NCI-H345 treated with DMSO at 0.1 percent for 48 hours (cell line): ENCODE measurements around the gene PYCR2.
"Not testable (repeated sequence)": the region's sequence is repeated elsewhere in the genome, so short reads cannot be mapped to it uniquely, and the experiment has no call there.

ENCODE experiments used
- DNase-seq: peaks from one replicate; lab custom pipeline; 2025; ENCODE audit not compliant: unreplicated experiment; lab: John Stamatoyannopoulos, UW

PYCR2 gene

GRCh38 chr1:225943582-225943981, 19.5 kb upstream of the PYCR2 start:
- DNase-seq: no peak

GRCh38 chr1:225942574-225942973, 18.5 kb upstream of the PYCR2 start:
- no peak for DNase-seq

GRCh38 chr1:225941942-225942222, 17.8 kb upstream of the PYCR2 start:
- no peak for DNase-seq

GRCh38 chr1:225941187-225941941, 17.3 kb upstream of the PYCR2 start, which contains the start of gene LEFTY2:
Gene LEFTY2, minus strand, starts transcription at chr1:225941220. Its CDS starts 80 bp downstream, at chr1:225941140.
- no peak for DNase-seq

GRCh38 chr1:225940385-225941151, 16.5 kb upstream of the PYCR2 start:
- DNase-seq: no peak

- not testable (repeated sequence) for DNase-seq
These were observed 15.9 kb upstream of the PYCR2 start for GRCh38 chr1:225939939-225940310.

GRCh38 chr1:225939097-225939938, 15.3 kb upstream of the PYCR2 start:
- not testable (repeated sequence) for DNase-seq

- no peak for DNase-seq
These were observed 13.3 kb upstream of the PYCR2 start for GRCh38 chr1:225937048-225937968.

GRCh38 chr1:225936523-225936922, 12.5 kb upstream of the PYCR2 start:
- no peak for DNase-seq

- DNase-seq: not testable (repeated sequence)
These were observed 12.0 kb upstream of the PYCR2 start for GRCh38 chr1:225936086-225936485.

- DNase-seq: no peak
These were observed 10.7 kb upstream of the PYCR2 start for GRCh38 chr1:225934711-225935110.

GRCh38 chr1:225933072-225933471, 9.0 kb upstream of the PYCR2 start:
- DNase-seq: no peak

GRCh38 chr1:225931270-225932136, 7.5 kb upstream of the PYCR2 start:
- DNase-seq: no peak

GRCh38 chr1:225930566-225930965, 6.5 kb upstream of the PYCR2 start:
- DNase-seq: no peak

- DNase-seq: not testable (repeated sequence)
These were observed 5.4 kb upstream of the PYCR2 start for GRCh38 chr1:225929462-225929861.

- no peak for DNase-seq
These were observed 4.4 kb upstream of the PYCR2 start for GRCh38 chr1:225928186-225929175.

- no peak for DNase-seq
These were observed 2.6 kb upstream of the PYCR2 start for GRCh38 chr1:225926551-225927113.

GRCh38 chr1:225923381-225923691, 714 bp downstream of the PYCR2 start:
- no peak for DNase-seq
